CD1c-positive myeloid dendritic cell (primary cell): Measurements from ENCODE around the gene GTF3C1.
"Not testable (repeated sequence)": the region's sequence is repeated elsewhere in the genome, so short reads cannot be mapped to it uniquely, and the experiment has no call there.

ENCODE experiments used
- DNase-seq: peaks from one replicate; pipeline ENCODE4 v3.0.0-alpha.2; 2016; ENCODE audit errors: extremely low spot score

Gene GTF3C1

DNA sequence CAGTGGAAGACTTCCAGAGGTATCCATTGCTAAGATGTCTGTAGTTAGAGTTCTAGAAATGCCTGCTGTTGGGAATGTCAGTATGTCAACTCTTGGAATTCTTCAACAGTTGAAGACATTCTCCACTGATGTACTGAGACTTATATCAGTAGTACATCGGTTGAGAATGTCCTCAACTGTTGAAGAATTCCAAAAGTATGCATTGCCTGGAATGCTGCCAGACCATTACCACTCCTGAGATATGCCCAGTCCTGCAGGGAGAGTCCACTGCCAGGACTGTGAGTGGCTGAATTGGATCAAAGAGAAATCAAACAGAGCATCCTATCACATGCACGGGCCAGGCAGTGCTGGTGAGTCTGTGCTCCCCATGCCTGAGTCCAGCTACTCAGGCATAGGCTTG lies 105.7 kb downstream of the GTF3C1 start:
- no peak for DNase-seq

DNA sequence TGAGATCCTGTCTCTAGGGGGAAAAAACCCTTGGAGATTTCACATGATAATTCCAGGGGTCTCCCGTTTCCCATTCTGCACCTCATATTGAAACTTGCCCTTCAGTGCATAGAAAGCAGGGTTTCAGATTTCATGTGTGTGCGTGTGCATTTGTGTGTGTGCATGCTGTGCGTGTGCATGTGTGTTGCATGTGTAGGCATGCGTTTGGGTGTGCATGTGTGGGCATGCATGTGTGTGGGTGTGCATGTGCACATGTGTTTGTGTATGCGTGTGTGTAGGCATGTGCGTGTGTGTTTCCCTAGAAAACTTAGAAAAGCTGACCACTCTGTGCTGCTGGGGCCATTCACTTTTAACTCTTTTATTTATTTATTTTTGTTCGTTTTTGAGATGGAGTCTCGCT lies 107.7 kb downstream of the GTF3C1 start:
- DNase-seq, result no peak

DNA sequence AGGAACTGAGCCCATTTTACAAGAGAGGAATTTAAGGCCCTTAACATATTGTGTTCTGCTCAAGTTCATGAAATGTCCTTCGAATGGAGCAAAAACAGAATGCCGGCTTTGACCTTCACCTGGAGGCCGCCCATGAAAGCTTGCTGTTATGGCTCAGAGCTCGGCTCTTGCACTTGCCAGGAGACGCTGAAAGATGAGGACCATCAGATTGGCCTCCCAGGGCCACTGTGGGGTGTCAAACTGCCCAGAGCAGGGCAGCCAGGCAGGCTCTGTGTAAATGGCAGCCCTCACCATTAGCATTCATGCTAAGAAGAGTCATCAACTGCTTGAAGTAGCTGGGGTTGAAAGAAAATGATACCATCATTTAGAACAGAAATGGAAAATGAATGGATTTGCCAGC lies 108.4 kb downstream of the GTF3C1 start:
- DNase-seq, result no peak

DNA sequence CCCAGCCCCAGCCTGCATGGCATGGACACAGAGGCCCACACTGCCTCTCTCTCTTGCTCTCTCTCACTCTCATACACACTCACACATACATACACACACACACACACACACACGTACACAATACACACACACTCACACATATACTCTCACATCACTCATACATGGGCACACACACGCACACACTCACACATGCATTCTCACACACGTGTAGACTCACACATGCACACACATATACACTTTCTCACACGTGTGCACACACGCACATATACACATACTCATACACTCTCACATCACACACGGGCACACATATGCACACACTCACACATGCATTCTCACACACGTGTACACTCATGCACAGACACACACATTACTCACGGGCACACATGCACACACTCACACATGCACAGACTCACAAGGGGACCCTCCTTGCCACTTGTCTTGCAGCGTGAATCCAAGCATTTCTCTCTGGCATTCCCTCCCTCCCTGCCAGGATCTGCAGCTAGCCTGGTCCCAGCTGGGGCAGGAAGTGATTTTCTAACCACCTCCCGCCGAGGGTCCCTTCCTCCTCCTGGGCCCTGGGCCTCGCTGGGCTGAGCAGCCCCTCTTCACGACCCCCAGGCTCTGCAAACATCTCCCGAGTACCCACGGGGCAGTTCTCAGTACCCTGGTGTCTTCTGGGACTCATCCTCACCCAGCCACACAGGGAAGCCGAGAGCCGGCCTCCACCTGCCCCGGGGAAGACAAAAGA lies 110.3 kb downstream of the GTF3C1 start:
- DNase-seq, result no peak

DNA sequence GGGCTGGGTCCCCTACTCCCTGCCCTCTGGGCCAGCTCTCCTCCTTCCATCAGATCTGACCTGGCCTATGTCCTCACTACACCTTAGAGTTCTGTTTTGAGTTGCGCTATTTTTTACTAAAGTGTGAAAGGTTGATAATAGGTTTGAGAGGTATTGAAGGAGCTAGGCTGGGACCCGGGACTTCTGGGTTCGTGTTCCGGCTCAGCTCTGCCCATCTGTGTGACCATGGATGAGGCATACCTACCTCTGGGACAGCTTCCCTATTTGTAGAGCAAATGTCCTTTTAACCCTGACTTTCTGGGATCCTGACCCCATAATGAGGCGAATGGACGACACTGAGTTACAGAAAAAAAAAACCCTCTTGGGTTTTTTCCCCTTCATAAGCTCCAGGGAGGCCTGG lies 111.8 kb downstream of the GTF3C1 start:
- DNase-seq, result no peak

DNA sequence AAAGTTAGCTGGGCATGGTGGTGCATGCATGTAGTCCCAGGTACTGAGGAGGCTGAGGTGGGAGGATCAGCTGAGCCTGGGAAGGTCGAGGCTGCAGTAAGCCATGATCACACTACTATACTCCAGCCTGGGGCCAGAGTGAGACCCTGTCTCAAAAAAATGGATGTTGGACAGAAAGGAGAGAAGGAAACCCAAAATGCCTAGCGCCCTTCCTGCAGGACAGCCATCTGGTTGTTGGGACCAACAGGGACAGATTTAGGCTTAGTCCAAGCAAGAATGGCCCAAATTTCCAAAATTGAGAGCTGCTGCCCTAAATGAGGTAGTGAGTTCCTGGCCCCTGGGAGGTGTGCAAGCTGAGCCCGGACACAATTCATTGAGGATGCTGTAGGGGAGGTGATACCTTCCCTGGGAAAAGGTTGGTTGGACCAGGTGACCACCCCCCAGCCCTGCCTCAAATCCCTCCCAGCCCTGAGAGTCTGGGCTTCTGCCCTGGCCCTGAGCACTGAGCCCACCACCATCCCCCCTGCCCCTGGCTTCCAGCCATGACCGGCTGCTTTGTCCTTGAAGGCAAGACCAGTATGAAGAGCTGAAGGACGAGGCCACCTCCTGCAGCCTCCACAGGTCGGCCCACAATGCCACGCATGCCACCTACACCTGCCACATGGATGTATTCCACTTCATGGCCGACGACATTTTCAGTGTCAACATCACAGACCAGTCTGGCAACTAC lies 112.6 kb downstream of the GTF3C1 start:
- DNase-seq, result no peak

DNA sequence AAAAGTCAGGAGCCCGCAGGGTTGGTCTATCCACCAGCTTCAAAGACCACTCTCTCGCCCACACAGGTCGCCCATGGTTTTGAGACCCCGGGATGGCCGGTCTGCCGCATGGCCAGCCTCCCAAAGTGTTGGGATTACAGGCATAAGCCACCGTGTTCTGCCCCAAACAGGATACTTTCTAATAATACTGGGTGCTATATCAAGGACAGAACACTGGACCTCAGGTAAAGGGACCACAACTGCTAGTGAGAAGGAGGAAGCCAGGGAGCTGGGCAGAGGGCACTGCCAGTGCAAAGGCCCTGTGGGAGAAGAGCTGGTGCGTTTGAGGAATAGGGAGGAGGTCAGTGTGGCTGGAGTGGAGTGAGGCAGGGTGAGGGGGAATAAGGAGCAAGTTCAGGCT lies 113.6 kb downstream of the GTF3C1 start:
- DNase-seq, result no peak

DNA sequence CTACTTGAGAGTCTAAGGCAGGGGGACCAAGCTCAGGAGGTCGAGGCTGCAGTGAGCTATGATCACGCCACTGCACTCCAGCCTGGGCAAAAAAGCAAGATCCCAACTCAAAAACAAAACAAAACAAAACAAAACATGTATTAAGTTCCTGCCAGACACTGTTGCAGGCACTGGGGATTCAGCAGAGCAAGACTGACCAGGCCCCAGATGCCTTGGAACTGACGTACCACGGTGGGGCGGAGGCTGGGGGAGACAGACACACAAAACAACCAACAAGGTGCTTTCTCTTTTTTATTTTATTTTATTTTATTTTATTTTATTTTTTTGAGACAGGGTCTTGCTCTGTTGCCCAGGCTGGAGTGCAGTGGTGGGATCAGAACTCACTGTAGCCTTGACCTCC lies 114.6 kb downstream of the GTF3C1 start:
- DNase-seq, result not testable (repeated sequence)

DNA sequence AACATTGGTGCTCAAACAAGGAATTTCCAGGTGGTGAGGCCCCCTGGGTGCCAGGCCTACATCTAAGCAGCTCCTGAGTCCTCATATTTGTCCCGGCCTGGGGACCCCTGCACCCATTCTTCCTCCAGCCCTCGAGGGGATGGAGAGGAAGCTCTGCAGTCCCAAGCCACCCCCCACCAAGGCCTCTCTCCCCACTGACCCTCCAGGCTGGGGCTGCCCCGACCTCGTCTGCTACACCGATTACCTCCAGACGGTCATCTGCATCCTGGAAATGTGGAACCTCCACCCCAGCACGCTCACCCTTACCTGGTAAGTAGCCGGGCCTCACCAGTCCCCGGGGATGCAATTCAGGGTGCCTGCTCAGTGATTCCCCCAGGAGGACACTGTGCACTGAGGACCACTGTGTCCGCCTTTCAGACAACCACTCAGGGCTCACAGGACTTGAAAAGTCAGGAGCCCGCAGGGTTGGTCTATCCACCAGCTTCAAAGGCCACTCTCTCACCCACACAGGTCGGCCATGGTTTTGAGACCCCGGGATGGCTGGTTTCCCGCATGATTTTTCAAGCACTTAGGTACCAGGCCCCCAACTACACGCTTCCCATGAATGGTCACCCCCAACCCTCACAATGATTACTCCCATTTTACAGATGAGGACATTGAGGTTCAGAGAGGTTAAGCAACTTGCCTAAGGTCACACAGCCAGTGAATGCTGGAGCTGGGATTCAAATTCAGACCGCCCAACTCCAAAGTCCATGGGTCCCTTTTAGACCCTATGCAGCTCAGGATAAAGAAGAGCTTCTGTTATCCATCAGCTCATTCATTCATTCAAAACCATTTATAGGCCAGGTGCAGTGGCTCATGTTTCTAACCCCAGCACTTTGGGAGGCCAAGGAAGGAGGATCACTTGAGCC lies 115.3 kb downstream of the GTF3C1 start:
- no peak for DNase-seq

DNA sequence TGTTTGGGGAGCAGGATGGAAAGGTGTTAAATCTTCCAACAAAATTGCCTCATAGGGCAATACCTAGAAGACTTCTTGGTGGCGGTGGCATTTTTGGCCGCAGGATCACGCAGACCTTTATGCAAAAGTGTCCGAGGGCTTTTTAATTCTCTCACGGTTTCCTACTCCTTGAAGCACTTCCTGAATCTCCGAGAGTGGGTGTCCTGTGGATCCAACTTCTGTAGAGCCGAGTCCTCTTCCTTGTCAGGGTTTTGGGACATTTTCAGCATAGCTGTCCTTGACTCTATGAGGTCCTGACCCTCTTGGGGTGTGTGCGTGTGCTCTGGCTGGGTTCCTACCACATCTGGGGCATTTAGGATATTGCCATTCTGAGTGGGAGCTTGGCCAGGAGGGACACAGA lies 116.1 kb downstream of the GTF3C1 start:
- peak; percentile 54 for DNase-seq

DNA sequence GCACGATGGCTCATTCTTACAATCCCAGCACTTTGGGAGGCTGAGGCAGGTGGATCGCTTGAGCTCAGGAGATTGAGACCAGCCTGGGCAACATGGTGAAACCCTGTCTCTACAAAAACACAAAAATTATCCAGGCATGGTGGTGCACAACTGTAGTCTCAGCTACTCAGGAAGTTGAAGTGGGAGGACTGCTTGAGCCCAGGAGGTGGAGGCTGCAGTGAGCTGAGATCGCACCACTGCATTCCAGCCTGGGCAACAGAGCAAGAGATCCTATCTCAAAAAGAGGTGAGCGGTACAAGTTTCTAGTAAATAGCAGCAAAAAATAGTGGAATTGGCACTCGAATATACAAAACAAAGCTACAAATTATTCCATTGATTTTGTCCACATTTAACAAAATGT lies 116.5 kb downstream of the GTF3C1 start:
- not testable (repeated sequence) for DNase-seq

DNA sequence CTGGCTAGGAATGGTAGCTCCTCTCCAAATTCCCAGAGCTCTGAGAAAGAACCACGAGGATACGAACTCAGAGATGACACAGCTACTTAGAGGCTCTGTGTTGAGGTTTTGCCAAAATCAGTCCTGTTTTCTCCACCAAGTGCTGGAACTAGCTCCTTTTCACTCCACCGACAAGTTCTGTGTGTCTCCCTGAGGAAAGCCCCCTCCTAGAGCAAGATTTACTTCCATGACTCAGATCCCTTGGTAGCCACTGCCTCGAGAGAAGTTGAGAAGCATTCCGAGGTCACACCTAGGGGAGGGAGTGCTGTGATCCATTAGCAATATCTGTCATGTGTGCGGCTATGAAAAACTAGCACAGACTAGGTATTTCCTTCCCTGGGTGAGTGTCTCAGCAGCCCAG lies 117.2 kb downstream of the GTF3C1 start:
- no peak for DNase-seq

DNA sequence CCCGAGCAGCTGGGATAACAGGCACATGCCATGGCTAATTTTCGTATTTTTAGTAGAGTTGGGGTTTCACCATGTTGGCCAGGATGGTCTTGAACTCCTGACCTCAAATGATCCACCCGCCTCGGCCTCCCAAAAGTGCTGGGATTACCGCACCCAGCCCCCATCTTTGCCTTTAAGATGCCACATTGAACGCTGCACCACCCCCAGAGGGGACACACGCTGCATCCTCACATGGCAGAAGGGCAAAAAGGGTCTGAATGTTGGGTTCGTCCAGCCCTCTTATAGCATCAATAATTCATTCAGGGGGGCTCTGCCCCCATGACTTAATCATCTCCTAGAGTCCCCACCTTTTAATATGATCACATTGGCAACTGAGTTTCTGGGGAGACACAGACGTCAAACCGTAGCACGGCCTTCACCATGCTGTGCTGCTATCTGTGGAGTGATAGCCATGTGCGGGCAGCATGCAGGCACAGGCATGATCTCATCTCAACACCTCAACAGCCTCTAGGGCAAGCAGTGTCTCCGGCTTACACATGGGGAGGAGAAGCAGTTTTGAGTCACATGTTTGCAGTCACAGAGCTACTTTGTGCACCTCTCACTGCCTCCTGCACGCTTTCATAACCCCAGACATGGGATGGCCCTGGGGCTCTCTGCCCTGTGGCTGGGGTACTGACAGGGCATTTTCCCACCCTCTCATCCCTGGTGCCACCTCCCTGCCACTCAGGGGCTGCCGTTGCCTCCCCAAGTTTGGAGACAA lies 117.8 kb downstream of the GTF3C1 start:
- DNase-seq, result no peak

DNA sequence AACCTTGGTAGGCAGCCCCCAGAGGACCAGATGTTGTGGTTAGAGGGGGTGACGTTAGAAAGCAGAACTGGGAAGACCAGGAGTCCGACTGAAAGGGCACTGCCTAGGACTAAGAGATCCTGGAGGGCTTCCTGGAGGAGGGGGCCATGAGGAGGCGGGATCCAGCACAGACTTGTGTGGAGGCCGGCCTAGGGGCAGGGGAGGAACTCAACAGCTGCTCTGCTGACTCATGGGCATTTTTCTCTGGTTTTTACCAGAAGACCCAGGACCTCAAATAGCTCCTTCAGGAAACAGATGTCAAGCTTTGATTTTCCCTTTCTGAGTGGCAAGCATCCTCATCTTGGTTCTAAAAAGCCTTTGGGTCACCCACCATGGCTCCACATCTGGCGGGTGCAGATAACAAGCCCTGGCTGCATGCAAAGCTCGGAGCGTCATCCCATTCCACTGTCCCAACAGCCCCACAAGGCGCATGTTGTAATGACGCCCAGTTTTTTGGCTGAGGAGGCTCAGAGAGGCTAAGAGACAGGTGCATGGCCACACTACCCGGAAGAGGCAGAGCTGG lies 118.7 kb downstream of the GTF3C1 start:
- DNase-seq, result peak; percentile 47

DNA sequence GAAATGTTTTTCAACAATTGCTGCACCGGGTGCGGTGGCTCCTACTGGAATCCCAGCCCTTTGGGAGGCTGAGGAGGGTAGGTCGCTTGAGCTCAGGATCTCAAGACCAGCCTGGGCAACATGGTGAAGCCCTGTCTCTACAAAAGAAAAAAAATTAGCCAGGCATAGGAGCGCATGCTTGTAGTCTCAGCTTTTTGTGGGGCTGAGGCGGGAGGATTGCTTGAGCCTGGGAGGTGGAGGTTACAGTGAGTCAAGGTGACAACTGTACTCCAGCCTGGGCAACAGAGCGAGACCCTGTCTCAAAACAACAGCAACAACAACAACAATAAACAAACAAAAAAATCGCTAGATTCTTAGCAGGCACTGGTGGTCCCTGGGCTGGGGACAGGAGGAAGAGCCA lies 119.2 kb downstream of the GTF3C1 start:
- DNase-seq, result no peak

DNA sequence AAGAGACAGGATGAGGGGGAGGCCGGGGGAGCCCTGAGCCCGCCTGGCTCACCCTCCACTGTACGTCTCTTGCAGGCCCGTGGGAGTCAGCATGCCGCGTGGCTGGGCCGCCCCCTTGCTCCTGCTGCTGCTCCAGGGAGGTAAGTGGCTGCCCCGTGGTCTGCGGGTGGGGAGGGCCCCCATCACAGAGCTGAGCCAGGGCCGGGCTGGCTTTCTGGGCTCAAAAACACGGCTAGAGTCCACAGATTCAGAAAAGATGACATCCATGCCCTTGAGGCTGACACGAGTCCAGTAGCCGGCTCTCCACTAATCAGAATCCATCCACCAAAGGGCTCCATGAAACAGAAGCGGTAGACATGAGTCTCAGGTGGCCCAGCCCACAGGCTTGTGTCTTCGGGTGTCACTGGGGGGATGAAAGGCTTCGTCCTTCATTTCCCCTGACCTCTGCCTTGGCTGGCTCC lies 119.7 kb downstream of the GTF3C1 start:
- no peak for DNase-seq

DNA sequence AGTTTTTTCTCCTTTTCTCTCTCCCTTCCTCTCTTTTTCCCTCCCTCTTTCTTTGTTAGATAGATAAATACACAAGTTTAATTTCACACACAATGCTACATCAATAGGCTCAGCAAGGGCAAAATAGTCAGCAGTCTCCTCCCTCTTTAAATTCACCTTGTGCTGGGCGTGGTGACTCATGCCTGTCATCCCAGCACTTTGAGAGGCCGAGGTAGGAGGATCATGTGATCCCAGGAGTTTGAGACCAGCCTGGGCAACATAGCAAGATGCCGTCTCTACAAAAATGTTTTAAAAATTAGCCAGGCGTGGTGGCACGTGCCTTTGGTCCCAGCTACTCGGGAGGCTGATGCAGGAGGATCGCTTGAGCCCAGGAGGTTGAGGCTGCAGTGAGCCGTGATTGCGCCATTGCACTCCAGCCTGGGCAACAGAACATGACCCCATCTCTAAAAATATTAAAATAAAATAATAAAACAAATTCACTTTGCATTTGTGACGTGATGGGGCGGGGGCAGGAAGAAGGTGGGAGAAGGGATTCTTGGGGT lies 120.3 kb downstream of the GTF3C1 start:
- DNase-seq, result no peak

DNA sequence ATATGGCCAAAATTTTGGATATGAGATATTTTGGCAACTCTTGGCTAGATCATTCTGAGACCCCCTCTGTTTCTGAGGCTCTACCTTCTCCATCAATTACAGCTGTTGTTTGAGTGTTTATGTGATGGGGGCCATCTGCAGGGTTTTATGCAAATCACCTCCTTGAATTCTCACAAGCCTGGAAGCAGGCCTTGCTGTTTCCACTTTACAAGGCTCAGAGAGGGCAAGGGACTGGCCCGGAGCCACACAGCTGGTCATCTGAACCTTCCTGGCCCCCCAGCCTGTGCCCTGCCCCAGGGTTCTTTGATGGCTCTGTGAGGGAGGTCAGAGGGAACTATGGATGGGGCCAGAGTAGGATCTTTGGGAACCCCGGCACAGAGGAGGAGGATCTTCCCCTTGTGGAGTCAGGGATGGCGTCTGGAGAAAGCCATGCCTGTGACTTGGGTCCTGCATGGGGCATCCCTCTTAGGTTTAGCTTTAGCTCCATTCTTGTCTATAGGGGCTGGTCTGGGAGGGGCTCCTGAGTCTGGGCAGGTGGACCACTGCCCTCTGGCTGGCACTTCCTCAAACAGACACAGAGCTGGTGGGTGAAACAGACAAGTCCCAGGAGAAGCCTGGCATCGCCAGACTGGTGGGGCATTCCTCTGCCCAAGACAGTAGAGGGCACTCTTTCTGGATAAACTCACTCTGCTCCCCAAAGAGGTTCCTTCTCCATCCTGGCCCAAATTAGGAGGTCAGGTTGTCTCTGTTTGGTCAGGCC lies 121.5 kb downstream of the GTF3C1 start:
- no peak for DNase-seq

DNA sequence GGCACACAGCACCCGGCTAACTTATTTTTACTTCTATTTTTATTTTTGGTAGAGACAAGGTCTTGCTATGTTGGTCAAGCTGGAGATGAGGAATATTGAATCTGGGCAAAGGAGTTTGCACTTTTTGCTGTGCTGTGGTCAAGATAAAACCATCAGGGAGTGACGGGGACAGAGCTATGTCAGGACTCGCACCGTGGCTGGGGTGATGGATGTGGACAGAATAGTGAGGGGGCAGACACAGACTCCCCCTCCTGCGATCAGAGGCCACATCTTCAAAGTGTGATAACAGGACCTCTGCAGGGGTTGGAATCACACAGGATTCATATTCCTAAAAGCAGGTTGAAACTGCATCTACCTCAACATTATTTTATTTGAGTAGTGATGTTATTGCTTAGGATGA lies 122.2 kb downstream of the GTF3C1 start:
- DNase-seq, result no peak
